GM12878 (cell line): ENCODE data around the gene SETD2. TPM values are rescaled to one million over a fixed set of nuclear protein-coding genes. Genes with fewer than 3 reads are reported as not detected.

Experiments used
- ATAC-seq: fragments of 200-7000 bp; cut with Tn5 transposase; 3 replicates; pipeline ENCODE4 v1.9.1; 2020; ENCODE audit warnings: mild to moderate bottlenecking, moderate library complexity
- BruUV-seq: library from RNA; stranded (reverse); fragments of 400-500 nt; replicated peaks from 2 replicates; lab custom pipeline; 2021; lab: Mats Ljungman, UMichigan
- CTCF ChIA-PET: fragments of 300-600 bp; sonication (Branson Sonifier 250); formaldehyde crosslinking; extraction: SDS; loops from one replicate; lab custom pipeline; 2021; ENCODE audit warnings: inconsistent platforms; lab: Yijun Ruan, JAX
- POLR2A ChIA-PET: fragments of 350-600 bp; formaldehyde crosslinking; extraction: SDS; loops from one replicate; lab custom pipeline; 2021; ENCODE audit warnings: inconsistent platforms; lab: Charles Lee
- RAD21 ChIA-PET: fragments of 300-600 bp; sonication (Branson Sonifier 250); formaldehyde crosslinking; loops from one replicate; lab custom pipeline; 2023; ENCODE audit warnings: antibody characterized with exemption; ENCODE audit not compliant: unreplicated experiment; lab: Charles Lee
- SMC1A ChIA-PET: fragments of 300-600 bp; sonication (Branson Sonifier 250); formaldehyde crosslinking; loops from one replicate; lab custom pipeline; 2023; ENCODE audit not compliant: unreplicated experiment, uncharacterized antibody; lab: Charles Lee
- DNase-seq: peaks from one replicate; pipeline ENCODE4 v3.0.0-alpha.2; 2011; ENCODE audit warnings: low read depth, low spot score
- FAIRE-seq: peaks from 3 replicates; lab custom pipeline; 2011; peaks lifted over from hg19 to GRCh38; lab: Jason Lieb, UNC
- H2AFZ ChIP-seq: 2 replicates; pipeline ENCODE4 v1.6.0; 2011; ENCODE audit warnings: low read depth, low read length, control low read depth; ENCODE audit not compliant: control insufficient read depth
- H3K27ac ChIP-seq: 2 replicates; pipeline ENCODE4 v1.5.1; 2011; ENCODE audit warnings: control low read depth; ENCODE audit not compliant: control insufficient read depth, insufficient read depth
- H3K27me3 ChIP-seq, 2 experiments: replicated peaks in 1 of 2; 2 replicates each; pipeline versions ENCODE4 v1.6.0 to v1.6.1; 2011; ENCODE audit warnings: low read length in 1 of 2; ENCODE audit not compliant: control insufficient read depth in 2 of 2, insufficient read depth in 2 of 2
- H3K36me3 ChIP-seq, 2 experiments: 2 replicates each; pipeline ENCODE4 v1.5.1; 2011; ENCODE audit warnings: low read length in 1 of 2; ENCODE audit not compliant: control insufficient read depth in 2 of 2, insufficient read depth in 2 of 2
- H3K4me1 ChIP-seq: 2 replicates; pipeline ENCODE4 v1.6.1; 2011; ENCODE audit warnings: mild to moderate bottlenecking, low read length, moderate library complexity, mixed read lengths; ENCODE audit not compliant: control insufficient read depth, insufficient read depth
- H3K4me2 ChIP-seq: 2 replicates; pipeline ENCODE4 v1.6.0; 2011; ENCODE audit warnings: control low read depth; ENCODE audit not compliant: control insufficient read depth, insufficient read depth
- H3K4me3 ChIP-seq: fragments of 200-600 bp; sonication (generic); 2 replicates; pipeline ENCODE4 v1.5.1; 2016
- H3K79me2 ChIP-seq: 2 replicates; pipeline ENCODE4 v1.6.0; 2011; ENCODE audit warnings: low read length; ENCODE audit not compliant: control insufficient read depth, insufficient read depth
- H3K9ac ChIP-seq: 2 replicates; pipeline ENCODE4 v1.8.0; 2011; ENCODE audit warnings: low read length, control low read depth, mixed read lengths; ENCODE audit not compliant: control insufficient read depth, insufficient read depth
- H3K9me3 ChIP-seq: replicated peaks from 3 replicates; pipeline ENCODE4 v1.5.1; 2011; ENCODE audit warnings: mild to moderate bottlenecking, low read length; ENCODE audit not compliant: control insufficient read depth, insufficient read depth
- H4K20me1 ChIP-seq: 2 replicates; pipeline ENCODE4 v1.6.0; 2011; ENCODE audit not compliant: control insufficient read depth, insufficient read depth
- ATF2 ChIP-seq: IDR thresholded peaks from 2 replicates; pipeline ENCODE4 v1.6.1; 2012; ENCODE audit warnings: low read length, inconsistent platforms
- ATF3 ChIP-seq: IDR thresholded peaks from 2 replicates; pipeline ENCODE4 v1.6.1; 2011; ENCODE audit warnings: low read depth, mild to moderate bottlenecking, low read length, moderate library complexity, borderline replicate concordance; ENCODE audit errors: extremely low read depth
- BCL11A ChIP-seq: IDR thresholded peaks from 2 replicates; pipeline ENCODE4 v1.6.1; 2011; ENCODE audit warnings: low read depth, low read length
- CREM ChIP-seq: IDR thresholded peaks from 2 replicates; pipeline ENCODE4 v1.6.1; 2014; ENCODE audit warnings: antibody characterized with exemption, low read depth
- FOXK2 ChIP-seq: fragments of 450-650 bp; IDR thresholded peaks from 2 replicates; pipeline ENCODE4 v1.6.1; 2017; ENCODE audit warnings: mild to moderate bottlenecking, moderate library complexity
- GABPA ChIP-seq: IDR thresholded peaks from 2 replicates; pipeline ENCODE4 v1.6.1; 2014; ENCODE audit warnings: antibody characterized with exemption, low read depth, mild to moderate bottlenecking, inconsistent platforms
- KAT2A ChIP-seq: conservative IDR thresholded peaks from 2 replicates; pipeline ENCODE4 v1.6.1; 2011; ENCODE audit warnings: low read depth, low read length; ENCODE audit not compliant: control insufficient read depth
- KLF5 ChIP-seq: fragments of 450-650 bp; IDR thresholded peaks from 2 replicates; pipeline ENCODE4 v1.6.1; 2014; ENCODE audit warnings: mild to moderate bottlenecking; ENCODE audit not compliant: partially characterized antibody
- MYB ChIP-seq: fragments of 150-350 bp; IDR thresholded peaks from 2 replicates; pipeline ENCODE4 v1.6.1; 2014; ENCODE audit warnings: mild to moderate bottlenecking, low read depth, low read length, borderline replicate concordance
- NR2C1 ChIP-seq: fragments of 450-650 bp; IDR thresholded peaks from 2 replicates; pipeline ENCODE4 v1.6.1; 2017; ENCODE audit warnings: antibody characterized with exemption, mild to moderate bottlenecking, moderate library complexity
- NR2F1 ChIP-seq: fragments of 450-650 bp; conservative IDR thresholded peaks from 2 replicates; pipeline ENCODE4 v1.6.1; 2017; ENCODE audit warnings: mild to moderate bottlenecking
- POLR2AphosphoS5 ChIP-seq: IDR thresholded peaks from 2 replicates; pipeline ENCODE4 v1.6.1; 2011; ENCODE audit warnings: mild to moderate bottlenecking, low read length, inconsistent platforms
- RCOR1 ChIP-seq: conservative IDR thresholded peaks from 2 replicates; pipeline ENCODE4 v1.6.1; 2012; ENCODE audit warnings: low read depth, low read length, improper control_type of control experiment
- SMC3 ChIP-seq: IDR thresholded peaks from 2 replicates; pipeline ENCODE4 v1.6.1; 2011; ENCODE audit warnings: low read length, improper control_type of control experiment, borderline replicate concordance
- SP1 ChIP-seq: IDR thresholded peaks from one replicate; pipeline ENCODE4 v1.6.1; 2011; ENCODE audit warnings: low read depth, low read length
- TCF12 ChIP-seq: IDR thresholded peaks from 2 replicates; pipeline ENCODE4 v1.6.1; 2011; ENCODE audit warnings: low read depth, mild to moderate bottlenecking, low read length
- ZBTB40 ChIP-seq: fragments of 450-650 bp; IDR thresholded peaks from 2 replicates; pipeline ENCODE4 v1.6.1; 2016; ENCODE audit warnings: mild to moderate bottlenecking, moderate library complexity, borderline replicate concordance
- ZNF384 ChIP-seq: IDR thresholded peaks from 2 replicates; pipeline ENCODE4 v1.6.1; 2012; ENCODE audit warnings: low read depth, mild to moderate bottlenecking, low read length, improper control_type of control experiment, borderline replicate concordance
- WGBS: methylation state at CpG from one replicate; pipeline ENCODE4 v1.1.6; 2016; ENCODE audit warnings: low lambda C conversion rate; ENCODE audit not compliant: insufficient replicate concordance, insufficient coverage; ENCODE audit errors: missing lambda C conversion rate; 5-methylcytosine and 5-hydroxymethylcytosine counted together
- in situ Hi-C: fragments of 300-500 bp; cut with MboI; formaldehyde crosslinking; loops from 9 replicates; pipeline ENCODE4 v1.14.3; 2018; ENCODE audit warnings: mixed read lengths
- intact Hi-C: fragments of 100-400 bp; cut with micrococcal nuclease; formaldehyde crosslinking; loops from one replicate; pipeline ENCODE4 v1.14.2; 2022; ENCODE audit not compliant: unreplicated experiment
- polyA plus RNA-seq, 11 experiments: library from polyadenylated mRNA; depleted of rRNA in 4 of 11; unstranded in 6 of 11; stranded (reverse) in 5 of 11; fragments of >200 nt; fragmentation: Nextera tagmentation in 4 of 11; fragmentation: Illumina TruSeq in 1 of 11; extraction: Ambion mirVana in 4 of 11; extraction: Trizol in 1 of 11; gene quantifications; 1 replicate in 1 of 11; 2 replicates in 10 of 11; pipeline versions ENCODE4 v1.2.1 to v1.2.3, GENCODE V29; 2011 to 2016; ENCODE audit warnings: inconsistent platforms in 2 of 11, missing spikeins in 2 of 11, low read depth in 1 of 11
- total RNA-seq, 4 experiments: library from RNA; depleted of rRNA in 3 of 4; stranded (reverse); fragments of >200 nt in 3 of 4; fragmentation: Illumina TruSeq in 1 of 4; extraction: Trizol in 1 of 4; gene quantifications; 2 replicates each; pipeline versions ENCODE4 v1.2.1 to v1.2.3, GENCODE V29; 2013 to 2021

SETD2 gene
- total and polyA plus RNA-seq, 10 of the 15 experiments (the other 5 are each of a cell fraction or from before 2014, with no cell fraction given) = 8.4 to 44.9 (median 24.5) TPM

- H2AFZ ChIP-seq = no peak overlapping the region
- H3K9ac ChIP-seq = peak overlapping the region; percentile 44; the same call in 1 of the 2 replicates
- intact Hi-C loops (loop anchor here (1.0 kb wide), 1 partner anchor 11 kb away; the partner anchor contains the start of gene NBEAL2), in situ Hi-C loops (no loop called here)
- H3K36me3 ChIP-seq = peaks cover 17 to 24% of the 10 kb centered on the region in 2 experiments; a peak in 3 of 4 replicates
- BruUV-seq = TSS peak; percentile 21
- FAIRE-seq = no peak
- ChIA-PET SMC1A (interaction anchor here (0.8 to 1.5 kb wide), 5 partner anchors 9 to 333 kb away, joined by 3 to 5 read pairs (median 3); no protein-coding TSS in a partner anchor), RAD21 (interaction anchor here (0.8 to 1.4 kb wide), 2 partner anchors 12 to 63 kb away, joined by 3 read pairs; no protein-coding TSS in a partner anchor), CTCF (interaction anchor here (0.9 to 1.5 kb wide), 6 partner anchors 9 to 81 kb away, joined by 3 to 5 read pairs (median 4); no protein-coding TSS in a partner anchor), POLR2A (interaction anchor here (0.6 to 1.1 kb wide), 3 partner anchors 11 to 1912 kb away, joined by 4 to 5 read pairs (median 4); partner anchors contain the start of gene NBEAL2)
- H4K20me1 ChIP-seq = no peaks in the 10 kb centered on the region
- H3K9me3 ChIP-seq = no peaks in the 10 kb centered on the region
- peak overlapping the region; percentile 89 for H3K27ac ChIP-seq
- peak; percentile 85 for DNase-seq
- H3K79me2 ChIP-seq = peaks cover 38% of the 10 kb centered on the region
- no peak overlapping the region for H3K4me3 ChIP-seq
- peak overlapping the region; percentile 67 for H3K4me2 ChIP-seq
- 37% methylated on average over 11 of the region's 11 CpGs for WGBS
- H3K4me1 ChIP-seq = peaks cover 59% of the 10 kb centered on the region
- no peaks in the 10 kb centered on the region for H3K27me3 ChIP-seq
- ATAC-seq = peak; percentile 77
- TF ChIP-seq ATF3 = no peak
- TF ChIP-seq BCL11A = peak; percentile 58; the same call in 1 of the 2 replicates
- peak; percentile 56; the same call in 1 of the 2 replicates for TF ChIP-seq TCF12
- TF ChIP-seq POLR2AphosphoS5 = peak; percentile 61; the same call in 1 of the 2 replicates
- TF ChIP-seq ATF2 = no peak
- TF ChIP-seq ZNF384 = no peak
- TF ChIP-seq KAT2A = no peak
- TF ChIP-seq GABPA = no peak
- peak; percentile 78 for TF ChIP-seq KLF5
- no peak for TF ChIP-seq SP1
- TF ChIP-seq CREM = peak; percentile 64; the same call in 1 of the 2 replicates
- TF ChIP-seq ZBTB40 = no peak
- peak; percentile 85 for TF ChIP-seq NR2F1
- TF ChIP-seq FOXK2 = no peak
- TF ChIP-seq SMC3 = no peak; the same call in 1 of the 2 replicates
- no peak for TF ChIP-seq RCOR1
- peak; percentile 48; the same call in 1 of the 2 replicates for TF ChIP-seq MYB
- TF ChIP-seq NR2C1 = 0 out of 2 replicates have a peak, but pooled peaks have one; percentile 3
These were observed 173.1 kb downstream of the SETD2 start for GRCh38 chr3:46990573-46991374.
